H54 (cell line): ENCODE data around the gene TTC3.

Experiments
- DNase-seq: peaks from one replicate; pipeline ENCODE4 v3.0.0; 2011; ENCODE audit warnings: low spot score, mixed read lengths; ENCODE audit not compliant: insufficient read length
- FAIRE-seq: peaks from 3 replicates; lab custom pipeline; 2011; peaks lifted over from hg19 to GRCh38; lab: Jason Lieb, UNC
- POLR2A ChIP-seq: IDR thresholded peaks from 2 replicates; pipeline ENCODE4 v1.6.1; 2011; ENCODE audit warnings: low read depth, mild to moderate bottlenecking, low read length

The TTC3 gene

DNA sequence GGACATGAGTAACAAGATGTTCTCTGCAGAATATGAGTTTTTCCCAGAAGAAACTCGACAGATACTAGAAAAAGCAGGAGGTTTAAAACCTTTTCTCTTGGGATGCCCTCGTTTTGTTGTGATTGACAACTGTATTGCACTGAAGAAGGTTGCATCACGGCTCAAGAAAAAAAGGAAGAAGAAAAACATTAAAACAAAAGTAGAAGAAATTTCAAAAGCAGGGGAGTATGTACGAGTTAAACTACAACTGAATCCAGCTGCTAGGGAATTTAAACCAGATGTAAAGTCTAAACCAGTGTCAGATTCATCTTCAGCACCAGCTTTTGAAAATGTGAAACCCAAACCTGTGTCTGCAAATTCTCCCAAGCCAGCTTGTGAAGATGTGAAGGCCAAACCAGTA lies 92.5 kb downstream of the TTC3 start:
- no peak for TF ChIP-seq POLR2A
- DNase-seq (no peak), FAIRE-seq (no peak)

DNA sequence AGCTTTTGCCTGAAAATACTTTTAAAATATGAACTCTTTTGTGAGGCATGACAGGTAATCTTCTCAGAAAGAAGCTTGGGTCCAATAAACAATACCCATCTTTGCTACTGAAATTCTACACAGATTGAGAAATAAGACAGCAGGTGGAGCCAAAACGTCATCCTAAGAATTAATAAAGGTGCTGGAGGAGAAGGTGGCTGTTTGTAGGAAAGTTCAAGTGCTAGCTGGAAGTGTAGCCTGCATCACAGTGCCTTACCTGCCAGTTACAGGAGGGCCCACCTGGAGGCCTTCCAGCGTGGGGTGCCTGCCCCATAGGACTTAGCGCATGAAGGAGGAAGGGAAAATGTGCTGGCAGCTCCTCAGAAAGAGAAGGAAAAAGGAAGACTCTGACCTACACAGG lies 93.7 kb downstream of the TTC3 start:
- FAIRE-seq, result peak; percentile 80
- peak; percentile 10 for DNase-seq
- TF ChIP-seq POLR2A, result no peak

DNA sequence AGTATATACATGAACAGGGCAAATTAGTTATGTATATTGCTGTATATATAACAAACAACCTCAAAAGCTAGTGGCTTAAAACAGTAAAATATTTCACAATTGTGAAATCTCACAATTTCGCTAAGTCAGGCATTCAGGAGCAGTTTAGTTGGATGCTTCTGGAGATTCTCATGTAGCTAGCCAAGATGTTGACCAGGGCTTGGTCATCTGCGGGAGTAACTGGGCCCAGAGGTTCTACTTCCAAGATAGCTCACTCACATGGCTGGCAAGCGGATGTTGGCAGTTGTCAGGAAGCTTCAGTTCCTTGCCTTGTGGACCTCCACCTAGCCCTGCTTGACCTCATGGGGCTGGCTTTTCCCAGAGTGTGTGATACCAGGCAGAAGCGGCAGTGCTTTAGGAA lies 95.6 kb downstream of the TTC3 start:
- TF ChIP-seq POLR2A, result no peak
- DNase-seq (no peak), FAIRE-seq (no peak)

DNA sequence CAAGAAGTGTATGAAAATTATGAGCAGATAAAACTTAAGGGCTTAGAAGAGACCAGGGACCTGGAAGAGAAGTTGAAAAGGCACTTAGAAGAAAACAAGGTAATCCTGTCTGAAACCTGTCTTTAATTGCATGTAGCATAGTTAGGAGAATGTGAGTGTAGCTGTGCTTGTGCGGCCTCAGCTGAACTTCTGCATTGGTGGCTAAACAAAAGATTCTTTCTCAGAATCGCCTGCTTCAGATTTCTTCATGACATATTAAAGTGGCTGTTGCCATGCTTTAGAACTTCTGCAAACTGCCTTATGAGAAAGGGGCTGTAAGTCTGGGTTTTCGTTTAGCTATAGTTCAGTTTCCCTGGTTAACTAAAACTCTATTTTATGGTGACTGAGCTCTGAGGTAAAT lies 99.6 kb downstream of the TTC3 start:
- FAIRE-seq (no peak), DNase-seq (no peak)
- TF ChIP-seq POLR2A, result no peak

DNA sequence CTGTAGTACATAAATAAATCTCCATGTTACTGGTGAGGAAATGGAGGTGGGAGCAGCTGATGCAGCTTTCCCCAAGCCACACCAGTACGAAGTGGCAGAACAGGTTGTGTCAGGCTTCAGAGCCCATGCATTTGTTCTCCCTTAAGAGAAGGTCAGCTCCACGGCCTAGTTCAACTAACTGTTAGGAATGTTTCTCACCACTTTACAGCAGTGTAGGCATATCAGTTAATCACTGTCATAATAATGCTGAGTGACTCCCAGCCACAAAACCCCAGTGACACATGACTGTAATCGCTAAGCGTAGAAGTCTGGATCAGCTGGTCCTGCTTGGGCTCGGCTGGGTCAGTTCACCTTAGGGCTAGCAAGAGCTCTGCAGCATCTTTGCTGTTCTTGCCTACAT lies 103.7 kb downstream of the TTC3 start:
- FAIRE-seq (no peak), DNase-seq (no peak)
- no peak for TF ChIP-seq POLR2A

DNA sequence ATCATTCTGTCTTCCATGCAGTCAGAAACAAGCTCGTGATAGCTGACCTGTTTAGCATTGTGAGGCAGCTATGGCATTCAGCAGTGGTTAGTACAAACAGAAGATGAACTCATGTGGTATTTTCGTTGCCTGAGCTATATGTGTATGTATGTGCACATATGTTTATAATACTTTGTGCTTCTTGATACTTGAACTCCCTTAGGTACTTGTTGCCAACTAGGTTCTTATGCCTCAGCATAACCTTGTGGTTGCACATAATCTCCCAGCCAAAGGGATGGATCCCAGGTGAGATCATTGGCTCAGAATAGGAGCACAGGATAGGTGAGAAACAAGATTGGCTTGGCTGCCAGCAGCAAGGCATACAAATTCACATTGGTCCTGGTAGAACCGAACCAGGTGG lies 108.0 kb downstream of the TTC3 start:
- FAIRE-seq (no peak), DNase-seq (no peak)
- TF ChIP-seq POLR2A, result no peak

DNA sequence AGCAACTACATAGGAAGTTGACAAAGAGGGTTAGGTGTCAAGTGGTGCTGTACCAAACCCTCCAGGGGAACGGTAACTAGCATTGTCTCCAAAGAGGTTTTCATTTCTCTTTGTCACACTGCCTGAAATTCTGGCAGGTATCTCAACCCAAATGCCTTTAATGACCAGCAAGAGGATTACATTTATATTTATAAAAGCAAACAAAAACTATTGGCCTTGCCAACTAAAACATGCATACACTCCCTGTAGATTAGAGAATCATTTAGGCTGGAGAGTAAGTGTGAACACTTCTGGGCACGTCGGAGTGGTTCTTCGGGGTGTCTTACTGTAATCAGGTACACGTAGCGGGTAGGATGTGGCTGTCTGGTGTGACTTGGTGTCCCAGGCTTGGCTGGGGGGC lies 109.2 kb downstream of the TTC3 start:
- no peak for FAIRE-seq
- no peak for TF ChIP-seq POLR2A
- no peak for DNase-seq

DNA sequence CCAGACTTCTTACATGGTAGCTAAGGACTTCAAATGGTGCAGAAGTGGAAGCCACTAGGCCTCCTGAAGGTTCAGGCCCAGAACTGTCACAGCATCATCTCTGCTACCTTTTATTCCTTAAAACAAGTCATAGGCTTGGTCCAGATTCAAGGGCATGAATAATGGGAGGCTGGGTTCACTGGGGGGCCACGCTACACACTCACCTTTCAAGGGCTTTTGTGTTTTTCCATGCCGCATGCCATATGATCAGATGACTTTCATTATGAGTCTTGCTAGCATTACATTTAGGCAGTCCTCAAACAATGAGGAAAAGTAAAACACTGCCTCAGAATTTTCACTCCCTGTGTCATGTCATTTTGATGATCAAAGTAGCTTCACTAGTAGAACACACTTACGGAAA lies 110.7 kb downstream of the TTC3 start:
- TF ChIP-seq POLR2A, result no peak
- DNase-seq (no peak), FAIRE-seq (no peak)

DNA sequence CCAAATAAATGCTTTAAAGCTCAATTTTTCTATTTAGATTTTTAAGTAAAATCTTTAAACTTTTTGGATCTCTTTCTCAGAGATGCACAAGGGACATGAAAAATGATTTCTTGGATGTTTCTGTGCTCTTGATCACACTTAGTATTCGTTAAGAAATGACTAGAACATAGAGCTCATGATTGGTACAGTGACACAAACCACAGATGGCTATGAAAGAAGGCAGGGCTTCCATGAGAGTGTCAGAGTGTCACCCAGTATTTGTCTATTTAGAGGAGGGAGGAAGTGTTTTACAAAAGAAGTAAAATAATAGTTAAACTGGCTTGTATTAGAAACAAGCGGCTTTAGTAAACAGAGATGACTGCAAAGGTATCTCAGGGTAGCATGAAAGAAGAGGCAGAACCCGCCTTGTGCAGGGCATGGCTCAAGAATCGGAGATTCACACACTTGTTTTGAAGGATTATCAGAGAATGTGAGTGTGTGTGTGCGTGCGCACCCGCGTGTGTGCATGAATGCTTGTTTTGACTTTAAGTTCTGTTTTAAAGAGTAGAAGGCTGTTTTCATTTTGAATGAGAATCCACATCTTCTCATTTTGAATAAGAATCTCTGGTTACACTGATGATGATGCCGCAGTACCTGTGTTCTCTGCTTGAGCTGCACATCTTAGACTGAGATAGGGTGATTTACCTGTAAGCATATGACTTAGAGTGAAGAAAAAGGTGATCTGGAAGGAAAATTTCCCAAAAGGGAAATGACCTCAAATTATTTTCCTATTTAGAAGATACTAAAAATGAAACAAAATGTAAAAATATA lies 111.9 kb downstream of the TTC3 start:
- FAIRE-seq (no peak), DNase-seq (no peak)
- no peak for TF ChIP-seq POLR2A

DNA sequence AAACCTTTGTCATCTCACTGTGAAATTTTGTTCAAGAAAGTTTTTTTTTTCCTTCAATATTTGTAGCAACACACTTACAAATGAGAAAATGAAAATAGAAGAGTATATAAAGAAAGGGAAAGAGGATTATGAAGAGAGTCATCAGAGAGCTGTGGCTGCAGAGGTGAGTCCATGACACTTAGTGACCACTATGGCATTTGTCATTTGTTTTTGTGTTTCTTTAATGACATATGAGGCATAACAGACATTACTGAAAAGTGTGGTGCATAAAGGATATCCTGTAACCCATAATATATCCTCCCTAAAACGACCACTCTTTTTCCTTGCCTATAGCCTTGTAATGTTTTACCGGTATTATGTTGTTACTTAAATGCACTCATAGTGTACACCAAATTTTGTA lies 113.9 kb downstream of the TTC3 start:
- FAIRE-seq, result no peak

DNA sequence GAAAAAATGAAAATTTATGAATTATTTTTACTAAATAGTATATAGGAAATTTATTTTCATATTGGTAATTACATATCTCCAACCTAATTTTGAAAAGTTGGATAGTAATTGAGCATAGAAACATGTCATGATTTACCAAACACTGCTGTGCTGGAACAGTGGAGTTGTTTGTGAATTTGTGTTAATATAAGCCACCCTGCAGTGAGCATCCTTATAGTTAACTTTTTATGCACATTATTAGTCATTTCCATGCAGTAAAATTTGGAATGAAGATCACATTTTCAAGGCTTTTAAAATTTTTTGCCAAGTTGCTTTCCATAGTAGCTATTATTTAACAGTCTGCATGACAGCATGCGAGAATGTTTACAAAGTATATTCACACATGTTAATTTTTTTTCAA lies 115.8 kb downstream of the TTC3 start:
- FAIRE-seq (no peak), DNase-seq (no peak)
- TF ChIP-seq POLR2A, result no peak

More for the DNA sequence above, 113.9 kb downstream of the TTC3 start:
- TF ChIP-seq POLR2A, result no peak
- DNase-seq, result no peak

DNA sequence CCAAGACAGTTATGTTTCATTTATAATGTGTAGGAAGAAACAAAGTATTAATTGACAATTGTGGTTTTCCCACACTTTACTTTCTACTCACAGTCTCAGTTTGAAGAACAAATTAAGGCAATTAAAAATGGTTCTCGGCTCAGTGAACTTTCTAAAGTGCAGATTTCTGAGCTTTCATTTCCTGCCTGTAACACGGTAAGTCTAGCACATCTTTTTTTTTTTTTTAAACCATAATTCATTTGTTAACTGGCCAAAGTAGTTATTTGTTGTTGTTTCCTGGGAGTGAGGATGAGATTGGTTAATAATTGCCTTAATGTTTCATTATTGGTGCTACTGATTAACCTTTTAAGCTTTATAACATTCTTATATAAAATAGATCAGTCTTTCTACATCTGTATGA lies 119.0 kb downstream of the TTC3 start:
- DNase-seq, result no peak
- FAIRE-seq, result no peak
- TF ChIP-seq POLR2A, result no peak

DNA sequence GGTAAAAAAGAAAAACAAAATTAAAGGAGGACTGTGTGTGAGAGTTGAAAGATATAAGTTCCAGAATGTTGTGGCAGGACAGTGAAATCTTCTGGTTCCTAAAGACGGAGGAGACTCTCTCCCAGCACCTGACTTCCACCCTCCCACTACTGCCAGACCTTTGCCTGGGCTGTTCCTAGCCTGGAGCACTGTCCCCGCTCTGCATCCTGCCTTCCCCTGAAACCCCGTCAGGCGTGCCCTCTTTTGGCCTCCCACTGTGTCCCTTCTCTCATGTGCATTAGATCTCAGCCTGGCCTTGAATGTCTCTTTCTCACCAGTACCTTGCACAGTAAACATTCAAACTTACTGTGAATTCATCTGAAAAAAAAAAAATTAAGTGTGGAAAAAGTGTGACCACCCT lies 120.0 kb downstream of the TTC3 start:
- no peak for FAIRE-seq
- no peak for DNase-seq
- TF ChIP-seq POLR2A, result no peak

DNA sequence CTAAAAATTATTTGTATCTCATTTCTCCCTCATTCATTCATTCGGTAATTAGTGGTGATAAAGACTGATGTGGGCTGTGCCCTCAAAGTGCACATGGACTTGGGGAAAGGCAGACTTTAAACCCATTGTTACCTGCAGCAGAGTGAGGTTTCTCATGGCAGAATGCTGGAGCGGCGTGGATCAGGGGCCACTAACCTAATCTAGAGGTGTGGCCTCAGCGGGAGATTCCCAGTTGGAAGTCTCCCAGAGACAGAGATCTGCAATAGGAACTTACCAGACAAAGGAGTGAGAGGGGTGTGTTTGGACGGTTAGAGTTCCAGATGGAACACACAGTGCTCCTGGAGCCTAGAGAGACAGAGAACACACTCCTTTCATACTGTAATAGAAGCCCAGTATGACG lies 120.6 kb downstream of the TTC3 start:
- no peak for TF ChIP-seq POLR2A
- no peak for FAIRE-seq
- no peak for DNase-seq

DNA sequence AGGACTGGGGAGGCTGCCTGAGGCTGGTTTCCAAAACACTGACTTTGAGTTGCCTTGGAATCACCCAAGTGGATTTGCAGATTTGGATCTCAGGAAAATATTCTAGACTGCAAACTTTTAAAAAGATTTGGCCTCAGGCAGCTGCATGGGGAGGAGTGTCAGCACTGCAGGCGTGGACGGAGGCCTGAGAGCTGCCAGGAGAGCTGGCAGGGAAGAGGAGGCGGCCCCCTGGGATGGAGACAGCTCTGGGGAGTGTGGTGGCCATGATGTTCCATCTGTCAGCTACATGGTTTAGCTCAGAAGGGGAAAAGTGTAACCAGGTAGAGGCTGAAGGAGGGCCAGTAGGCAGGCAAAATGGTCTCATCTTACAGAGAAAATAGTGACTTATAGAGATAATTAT lies 122.0 kb downstream of the TTC3 start:
- no peak for FAIRE-seq
- TF ChIP-seq POLR2A, result no peak
- DNase-seq, result no peak
